Measurements from ENCODE around the gene LRRC15.

Gene LRRC15

GRCh38 chr3:194375473-194376240 lies 6.1 kb upstream of the LRRC15 start:
- no peak for DNase-seq (ENCODE audit: low read depth)
- H3K4me3 ChIP-seq (ENCODE audit: low read depth, low read length): no peak overlapping the region
- TF ChIP-seq, protein P1, sequence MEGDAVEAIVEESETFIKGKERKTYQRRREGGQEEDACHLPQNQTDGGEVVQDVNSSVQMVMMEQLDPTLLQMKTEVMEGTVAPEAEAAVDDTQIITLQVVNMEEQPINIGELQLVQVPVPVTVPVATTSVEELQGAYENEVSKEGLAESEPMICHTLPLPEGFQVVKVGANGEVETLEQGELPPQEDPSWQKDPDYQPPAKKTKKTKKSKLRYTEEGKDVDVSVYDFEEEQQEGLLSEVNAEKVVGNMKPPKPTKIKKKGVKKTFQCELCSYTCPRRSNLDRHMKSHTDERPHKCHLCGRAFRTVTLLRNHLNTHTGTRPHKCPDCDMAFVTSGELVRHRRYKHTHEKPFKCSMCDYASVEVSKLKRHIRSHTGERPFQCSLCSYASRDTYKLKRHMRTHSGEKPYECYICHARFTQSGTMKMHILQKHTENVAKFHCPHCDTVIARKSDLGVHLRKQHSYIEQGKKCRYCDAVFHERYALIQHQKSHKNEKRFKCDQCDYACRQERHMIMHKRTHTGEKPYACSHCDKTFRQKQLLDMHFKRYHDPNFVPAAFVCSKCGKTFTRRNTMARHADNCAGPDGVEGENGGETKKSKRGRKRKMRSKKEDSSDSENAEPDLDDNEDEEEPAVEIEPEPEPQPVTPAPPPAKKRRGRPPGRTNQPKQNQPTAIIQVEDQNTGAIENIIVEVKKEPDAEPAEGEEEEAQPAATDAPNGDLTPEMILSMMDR (IDR thresholded peaks at IDR 0.05; ENCODE audit: low read depth, low read length): no peak
- no peak for TF ChIP-seq POLR2A (IDR thresholded peaks at IDR 0.05; ENCODE audit: extremely low read depth, insufficient read length)

DNA sequence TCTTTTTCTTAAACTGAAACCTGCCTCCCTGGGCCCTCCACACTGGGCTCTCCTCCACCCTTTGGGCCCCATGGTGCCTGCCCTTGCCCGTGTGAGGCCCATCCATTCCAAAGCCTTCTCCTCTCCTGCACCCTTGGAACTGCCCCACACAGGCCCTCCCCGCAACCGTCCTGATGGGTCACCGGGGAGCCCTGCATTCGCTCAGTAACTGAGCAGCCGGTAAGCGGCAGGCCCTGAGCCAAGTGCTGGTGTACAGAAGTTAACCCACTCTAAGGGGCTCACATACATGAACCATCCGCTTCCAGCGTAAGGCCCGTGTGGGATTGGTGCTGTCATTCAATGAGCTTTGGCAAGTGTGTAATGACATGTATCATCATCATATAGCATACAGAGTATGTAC lies 5.4 kb upstream of the LRRC15 start:
- no peak for DNase-seq (ENCODE audit: low read depth)
- TF ChIP-seq, protein P2, sequence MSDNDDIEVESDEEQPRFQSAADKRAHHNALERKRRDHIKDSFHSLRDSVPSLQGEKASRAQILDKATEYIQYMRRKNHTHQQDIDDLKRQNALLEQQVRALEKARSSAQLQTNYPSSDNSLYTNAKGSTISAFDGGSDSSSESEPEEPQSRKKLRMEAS (IDR thresholded peaks at IDR 0.05; ENCODE audit: low read depth, low read length): no peak
- TF ChIP-seq, protein P1 (IDR thresholded peaks at IDR 0.05; ENCODE audit: low read depth, low read length): no peak
- TF ChIP-seq MYC (IDR thresholded peaks at IDR 0.05; ENCODE audit: low read depth, low read length): no peak
- no peak for TF ChIP-seq POLR2A (IDR thresholded peaks at IDR 0.05; ENCODE audit: extremely low read depth, insufficient read length)
- H3K4me3 ChIP-seq (ENCODE audit: low read depth, low read length): no peak overlapping the region

DNA sequence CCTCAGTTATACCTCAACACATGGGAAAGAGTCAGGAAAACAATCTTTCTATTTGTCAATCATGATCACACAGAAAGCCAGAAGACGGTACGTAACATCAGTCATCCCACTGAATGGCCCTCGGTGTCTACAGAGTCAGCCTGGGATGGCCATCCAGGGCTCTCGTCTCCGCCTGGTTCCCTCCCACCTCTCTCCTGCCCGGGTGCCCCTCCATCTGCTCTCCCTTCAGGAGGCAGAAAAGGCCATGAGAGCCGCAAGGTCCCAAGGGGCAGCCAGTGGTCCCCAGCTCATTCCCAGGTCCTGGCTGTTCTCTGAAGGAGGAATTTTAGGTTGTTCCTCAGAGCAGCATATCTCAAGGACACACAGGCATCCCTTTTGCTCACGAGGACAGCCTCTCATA lies 4.4 kb upstream of the LRRC15 start:
- no peak for DNase-seq (ENCODE audit: low read depth)
- TF ChIP-seq MYC (IDR thresholded peaks at IDR 0.05; ENCODE audit: low read depth, low read length): no peak
- no peak for TF ChIP-seq POLR2A (IDR thresholded peaks at IDR 0.05; ENCODE audit: extremely low read depth, insufficient read length)
- TF ChIP-seq, protein P2 (IDR thresholded peaks at IDR 0.05; ENCODE audit: low read depth, low read length): no peak
- TF ChIP-seq, protein P1 (IDR thresholded peaks at IDR 0.05; ENCODE audit: low read depth, low read length): no peak
- no peak overlapping the region for H3K4me3 ChIP-seq (ENCODE audit: low read depth, low read length)

DNA sequence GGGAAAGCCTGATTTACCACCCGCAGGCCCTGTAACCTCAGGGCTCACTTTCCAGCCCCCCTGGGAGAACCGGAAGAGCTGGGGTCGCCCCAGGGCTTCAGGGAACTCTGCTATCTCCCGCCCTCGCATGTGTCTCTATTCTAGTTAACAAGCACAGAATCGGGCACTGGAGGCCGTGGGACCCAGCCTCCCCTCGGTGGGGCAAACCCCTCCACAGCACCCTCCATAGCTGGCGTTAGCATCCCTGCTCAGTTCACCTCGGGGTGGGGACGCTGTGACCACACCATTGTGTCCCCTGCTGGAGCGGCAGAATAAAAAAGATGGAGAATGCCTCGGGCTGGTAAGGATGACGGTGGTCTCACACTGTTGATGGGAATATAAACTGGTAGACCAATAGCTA lies 3.5 kb upstream of the LRRC15 start:
- TF ChIP-seq MYC (IDR thresholded peaks at IDR 0.05; ENCODE audit: low read depth, low read length) (no peak), POLR2A (IDR thresholded peaks at IDR 0.05; ENCODE audit: extremely low read depth, insufficient read length) (no peak)
- TF ChIP-seq, protein P2 (IDR thresholded peaks at IDR 0.05; ENCODE audit: low read depth, low read length): no peak
- TF ChIP-seq, protein P1 (IDR thresholded peaks at IDR 0.05; ENCODE audit: low read depth, low read length): no peak
- no peak for DNase-seq (ENCODE audit: low read depth)

GRCh38 chr3:194370753-194371152 lies 1.2 kb upstream of the LRRC15 start:
- DNase-seq (ENCODE audit: low read depth): no peak
- TF ChIP-seq, protein P1 (IDR thresholded peaks at IDR 0.05; ENCODE audit: low read depth, low read length): no peak
- TF ChIP-seq POLR2A (IDR thresholded peaks at IDR 0.05; ENCODE audit: extremely low read depth, insufficient read length): no peak
- TF ChIP-seq, protein P2 (IDR thresholded peaks at IDR 0.05; ENCODE audit: low read depth, low read length): no peak
- TF ChIP-seq MYC (IDR thresholded peaks at IDR 0.05; ENCODE audit: low read depth, low read length): no peak
- H3K4me3 ChIP-seq (ENCODE audit: low read depth, low read length): no peak overlapping the region

More for the DNA sequence above, 3.5 kb upstream of the LRRC15 start:
- H3K4me3 ChIP-seq (ENCODE audit: low read depth, low read length): no peak overlapping the region

Measured in NB4 (cell line).